Measurements from ENCODE around the gene PTPRM.

The PTPRM gene

GRCh38 chr18:8391068-8391467 lies 824.0 kb downstream of the PTPRM start:
- TF ChIP-seq, protein P1, sequence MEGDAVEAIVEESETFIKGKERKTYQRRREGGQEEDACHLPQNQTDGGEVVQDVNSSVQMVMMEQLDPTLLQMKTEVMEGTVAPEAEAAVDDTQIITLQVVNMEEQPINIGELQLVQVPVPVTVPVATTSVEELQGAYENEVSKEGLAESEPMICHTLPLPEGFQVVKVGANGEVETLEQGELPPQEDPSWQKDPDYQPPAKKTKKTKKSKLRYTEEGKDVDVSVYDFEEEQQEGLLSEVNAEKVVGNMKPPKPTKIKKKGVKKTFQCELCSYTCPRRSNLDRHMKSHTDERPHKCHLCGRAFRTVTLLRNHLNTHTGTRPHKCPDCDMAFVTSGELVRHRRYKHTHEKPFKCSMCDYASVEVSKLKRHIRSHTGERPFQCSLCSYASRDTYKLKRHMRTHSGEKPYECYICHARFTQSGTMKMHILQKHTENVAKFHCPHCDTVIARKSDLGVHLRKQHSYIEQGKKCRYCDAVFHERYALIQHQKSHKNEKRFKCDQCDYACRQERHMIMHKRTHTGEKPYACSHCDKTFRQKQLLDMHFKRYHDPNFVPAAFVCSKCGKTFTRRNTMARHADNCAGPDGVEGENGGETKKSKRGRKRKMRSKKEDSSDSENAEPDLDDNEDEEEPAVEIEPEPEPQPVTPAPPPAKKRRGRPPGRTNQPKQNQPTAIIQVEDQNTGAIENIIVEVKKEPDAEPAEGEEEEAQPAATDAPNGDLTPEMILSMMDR (IDR thresholded peaks at IDR 0.05) = no peak
- H3K4me1 Mint-ChIP-seq = peaks cover 27% of the 10 kb centered on the region
- no peaks in the 10 kb centered on the region for H3K9me3 Mint-ChIP-seq
- H3K4me3 Mint-ChIP-seq = no peak overlapping the region
- H3K27ac Mint-ChIP-seq = no peak overlapping the region
- no peak for DNase-seq
- H3K27me3 Mint-ChIP-seq (ENCODE audit: low read depth, poor library complexity) = no peaks in the 10 kb centered on the region
- H3K36me3 Mint-ChIP-seq (ENCODE audit: low read depth) = peaks cover 65% of the 10 kb centered on the region

DNA sequence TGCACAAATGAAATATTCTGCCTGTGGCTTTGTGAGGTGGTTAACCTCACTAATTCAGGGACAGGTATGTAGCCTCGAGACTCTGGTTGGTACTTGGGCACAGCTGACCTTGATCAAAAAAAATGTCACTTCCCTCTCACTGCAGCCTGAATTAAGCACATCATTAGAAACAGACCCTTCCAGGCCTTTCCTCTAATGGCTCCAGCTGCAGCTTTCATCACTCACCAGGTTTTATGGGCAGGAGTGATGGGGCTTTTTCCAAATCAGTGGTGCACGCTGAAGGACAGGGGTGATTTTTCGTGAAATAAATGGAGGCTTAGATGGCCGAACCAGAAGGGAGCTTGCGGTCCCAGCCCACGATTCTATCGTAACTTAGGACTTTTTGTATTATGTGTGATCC lies 829.1 kb downstream of the PTPRM start:
- DNase-seq = no peak
- H3K27ac Mint-ChIP-seq = peak overlapping the region; percentile 83
- peaks cover 61% of the 10 kb centered on the region for H3K4me1 Mint-ChIP-seq
- peaks cover 24% of the 10 kb centered on the region for H3K36me3 Mint-ChIP-seq (ENCODE audit: low read depth)
- H3K27me3 Mint-ChIP-seq (ENCODE audit: low read depth, poor library complexity) = no peaks in the 10 kb centered on the region
- no peak overlapping the region for H3K4me3 Mint-ChIP-seq
- TF ChIP-seq, protein P1 (IDR thresholded peaks at IDR 0.05) = no peak
- no peaks in the 10 kb centered on the region for H3K9me3 Mint-ChIP-seq

DNA sequence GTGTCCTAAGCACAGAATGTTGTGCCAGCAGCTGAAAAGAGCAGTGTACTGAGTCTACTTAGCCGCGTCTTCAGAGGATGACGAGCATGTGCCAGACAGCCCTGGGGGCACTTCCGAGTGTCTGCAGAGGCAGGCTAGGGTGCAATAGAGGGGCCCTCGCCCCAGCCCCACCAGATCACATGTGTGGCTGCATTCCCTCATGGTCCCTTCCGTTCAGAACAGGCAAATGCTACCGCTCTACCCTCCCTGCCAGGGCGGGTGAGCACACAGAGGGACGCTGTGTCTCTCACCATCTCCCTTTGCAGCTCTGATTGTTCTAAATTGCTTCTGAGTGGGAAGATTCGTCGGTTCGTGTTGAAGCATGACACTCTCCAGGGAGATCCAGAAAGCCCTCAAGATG lies 829.9 kb downstream of the PTPRM start:
- Mint-ChIP-seq H3K4me3 (no peak overlapping the region), H3K27ac (peak overlapping the region; percentile 28), H3K27me3 (ENCODE audit: low read depth, poor library complexity) (no peaks in the 10 kb centered on the region), H3K9me3 (no peaks in the 10 kb centered on the region), H3K4me1 (peaks cover 61% of the 10 kb centered on the region), H3K36me3 (ENCODE audit: low read depth) (peaks cover 24% of the 10 kb centered on the region)
- no peak for DNase-seq
- TF ChIP-seq, protein P1 (IDR thresholded peaks at IDR 0.05) = no peak

DNA sequence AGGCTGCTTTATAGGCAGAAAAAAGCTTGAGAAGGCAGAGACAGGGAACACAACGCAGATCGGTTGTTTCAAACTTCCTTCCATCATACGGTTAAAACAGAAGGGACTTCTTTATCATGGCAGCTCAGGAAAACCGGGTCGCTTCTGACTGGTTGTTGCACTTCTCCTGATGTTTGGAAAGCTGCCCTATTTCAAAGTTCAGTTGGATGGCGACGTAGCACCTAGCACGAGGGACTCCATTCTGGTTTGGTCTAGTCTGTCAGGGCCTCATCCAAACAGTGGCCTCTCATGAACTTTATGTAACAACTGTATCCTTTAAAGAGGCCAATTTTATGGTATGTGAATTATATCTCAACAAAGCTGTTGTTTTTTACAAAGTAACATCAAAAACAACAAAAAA lies 832.0 kb downstream of the PTPRM start:
- no peak overlapping the region for H3K4me3 Mint-ChIP-seq
- H3K27ac Mint-ChIP-seq = peak overlapping the region; percentile 59
- no peaks in the 10 kb centered on the region for H3K9me3 Mint-ChIP-seq
- no peak for DNase-seq
- H3K4me1 Mint-ChIP-seq = peaks cover 55% of the 10 kb centered on the region
- TF ChIP-seq, protein P1 (IDR thresholded peaks at IDR 0.05) = no peak
- no peaks in the 10 kb centered on the region for H3K27me3 Mint-ChIP-seq (ENCODE audit: low read depth, poor library complexity)
- H3K36me3 Mint-ChIP-seq (ENCODE audit: low read depth) = peaks cover 13% of the 10 kb centered on the region

DNA sequence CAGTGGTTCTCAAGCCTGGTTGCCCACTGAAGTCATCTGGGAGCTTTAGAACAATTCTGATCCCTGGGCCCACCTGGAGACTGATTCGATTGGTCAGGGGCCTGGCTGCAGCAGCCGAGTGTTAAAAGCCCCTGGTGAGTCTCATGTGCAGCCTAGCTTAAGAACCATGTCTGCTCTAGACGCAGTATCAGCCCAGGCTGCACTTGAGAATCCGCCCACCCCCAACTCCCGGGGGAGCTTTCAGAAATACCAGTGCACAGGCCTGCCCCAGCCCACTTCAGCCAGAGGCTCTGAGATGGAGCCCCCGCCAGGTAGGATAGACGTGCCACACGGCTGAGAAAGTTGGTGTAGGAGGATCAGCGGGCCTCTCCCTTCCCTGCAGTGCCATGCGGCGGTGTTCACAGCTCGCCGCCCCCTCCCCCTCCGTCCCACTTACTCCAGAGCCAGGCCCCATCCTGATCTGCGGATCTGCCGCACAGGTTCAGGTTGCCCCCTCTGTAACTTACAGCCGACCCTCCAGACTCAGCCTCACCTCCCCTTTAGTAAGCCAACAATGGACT lies 833.2 kb downstream of the PTPRM start:
- Mint-ChIP-seq H3K27ac (peak overlapping the region; percentile 57), H3K4me3 (no peak overlapping the region), H3K27me3 (ENCODE audit: low read depth, poor library complexity) (no peaks in the 10 kb centered on the region), H3K36me3 (ENCODE audit: low read depth) (peaks cover 6% of the 10 kb centered on the region), H3K9me3 (no peaks in the 10 kb centered on the region), H3K4me1 (peaks cover 45% of the 10 kb centered on the region)
- DNase-seq = peak; percentile 21
- TF ChIP-seq, protein P1 (IDR thresholded peaks at IDR 0.05) = no peak

GRCh38 chr18:8400825-8401224 lies 833.7 kb downstream of the PTPRM start:
- Mint-ChIP-seq H3K27me3 (ENCODE audit: low read depth, poor library complexity) (no peaks in the 10 kb centered on the region), H3K9me3 (no peaks in the 10 kb centered on the region), H3K27ac (no peak overlapping the region), H3K4me3 (no peak overlapping the region), H3K4me1 (peaks cover 41% of the 10 kb centered on the region), H3K36me3 (ENCODE audit: low read depth) (peaks cover 6% of the 10 kb centered on the region)
- DNase-seq = no peak
- TF ChIP-seq, protein P1 (IDR thresholded peaks at IDR 0.05) = no peak
